CD14-positive monocyte (primary cell): Measurements from ENCODE around the gene REN. TPM values are rescaled to one million over a fixed set of nuclear protein-coding genes. Genes with fewer than 3 reads are reported as not detected.

Source experiments
- DNase-seq, 3 donors: peaks; one replicate each; pipeline ENCODE4 v3.0.0-alpha.2; 2011 to 2022
- H2AFZ ChIP-seq: 2 replicates; pipeline ENCODE4 v1.6.0; 2012; ENCODE audit warnings: mild to moderate bottlenecking, low read depth, low read length, inconsistent platforms; ENCODE audit not compliant: insufficient read depth, poor library complexity, severe bottlenecking
- H3K27ac ChIP-seq, 2 donors: 1 replicate in 1 of 2; 2 replicates in 1 of 2; pipeline ENCODE4 v1.5.1; 2012 to 2013; ENCODE audit warnings: low read length in 2 of 2, control low read depth in 1 of 2, inconsistent platforms in 1 of 2, low read depth in 1 of 2, mild to moderate bottlenecking in 1 of 2
- H3K27me3 ChIP-seq, 2 donors: one replicate each; pipeline versions ENCODE4 v1.6.0 to v1.6.1; 2011 to 2013; ENCODE audit warnings: low read length in 2 of 2; ENCODE audit not compliant: control insufficient read depth in 2 of 2, insufficient read depth in 2 of 2
- H3K36me3 ChIP-seq, 2 donors: replicated peaks in 1 of 2; 1 replicate in 1 of 2; 2 replicates in 1 of 2; pipeline versions ENCODE4 v1.5.1 to v1.6.1; 2012 to 2013; ENCODE audit warnings: low read length in 2 of 2, control low read depth in 1 of 2, inconsistent platforms in 1 of 2, mild to moderate bottlenecking in 1 of 2; ENCODE audit not compliant: insufficient read depth in 2 of 2, control insufficient read depth in 1 of 2
- H3K4me1 ChIP-seq, 2 donors: 1 replicate in 1 of 2; 2 replicates in 1 of 2; pipeline versions ENCODE4 v1.5.1 to v1.6.1; 2012 to 2013; ENCODE audit warnings: low read length in 2 of 2, control low read depth in 1 of 2, inconsistent platforms in 1 of 2, mild to moderate bottlenecking in 1 of 2, moderate library complexity in 1 of 2; ENCODE audit not compliant: insufficient read depth in 2 of 2, control insufficient read depth in 1 of 2
- H3K4me2 ChIP-seq: replicated peaks from 2 replicates; pipeline ENCODE3; 2012; ENCODE audit warnings: low read length, moderate library complexity, mild to moderate bottlenecking; ENCODE audit not compliant: poor library complexity, severe bottlenecking; ENCODE audit errors: extremely low read depth
- H3K4me3 ChIP-seq, 3 experiments: fragments of 200-600 bp in 1 of 3; sonication (generic) in 1 of 3; replicated peaks in 1 of 3; 1 replicate in 2 of 3; 2 replicates in 1 of 3; pipeline ENCODE4 v1.5.1; 2011 to 2013; ENCODE audit warnings: low read length in 3 of 3, mild to moderate bottlenecking in 3 of 3, control low read depth in 2 of 3, low read depth in 2 of 3, inconsistent platforms in 1 of 3, moderate library complexity in 1 of 3
- H3K79me2 ChIP-seq: 2 replicates; pipeline ENCODE4 v1.6.0; 2012; ENCODE audit warnings: mild to moderate bottlenecking, control low read depth, inconsistent platforms, low read length, moderate library complexity; ENCODE audit not compliant: insufficient read depth
- H3K9ac ChIP-seq: 2 replicates; pipeline ENCODE4 v1.6.0; 2017; ENCODE audit warnings: low read length, mild to moderate bottlenecking; ENCODE audit not compliant: insufficient read depth, poor library complexity, severe bottlenecking
- H3K9me3 ChIP-seq, 2 donors: replicated peaks in 1 of 2; 1 replicate in 1 of 2; 2 replicates in 1 of 2; pipeline versions ENCODE4 v1.5.1 to v1.6.1; 2012 to 2013; ENCODE audit warnings: low read length in 2 of 2, control low read depth in 1 of 2; ENCODE audit not compliant: control insufficient read depth in 1 of 2, insufficient read depth in 1 of 2
- H4K20me1 ChIP-seq: 2 replicates; pipeline ENCODE4 v1.6.0; 2012; ENCODE audit warnings: mild to moderate bottlenecking, low read length, control low read depth, moderate library complexity; ENCODE audit not compliant: insufficient read depth
- H3K27ac Mint-ChIP-seq, 7 donors: one replicate each; pipeline ENCODE4 v1.8.0; 2020; ENCODE audit warnings: mild to moderate bottlenecking in 7 of 7, mixed read lengths in 7 of 7, moderate library complexity in 6 of 7, inconsistent platforms in 2 of 7
- H3K27me3 Mint-ChIP-seq, 3 donors: one replicate each; pipeline ENCODE4 v1.8.0; 2021 to 2022; ENCODE audit warnings: low read depth in 3 of 3, mild to moderate bottlenecking in 3 of 3, mixed read lengths in 3 of 3, moderate library complexity in 3 of 3, inconsistent platforms in 1 of 3
- H3K36me3 Mint-ChIP-seq, 2 donors: one replicate each; pipeline ENCODE4 v1.8.0; 2020; ENCODE audit warnings: mixed read lengths in 2 of 2, inconsistent platforms in 1 of 2, mild to moderate bottlenecking in 1 of 2
- H3K4me1 Mint-ChIP-seq: one replicate; pipeline ENCODE4 v1.8.0; 2020; ENCODE audit warnings: mild to moderate bottlenecking, mixed read lengths
- H3K4me3 Mint-ChIP-seq, 2 donors: one replicate each; pipeline ENCODE4 v1.8.0; 2020; ENCODE audit warnings: mild to moderate bottlenecking in 2 of 2, mixed read lengths in 2 of 2, moderate library complexity in 1 of 2
- H3K9me3 Mint-ChIP-seq, 7 donors: one replicate each; pipeline ENCODE4 v1.8.0; 2020 to 2022; ENCODE audit warnings: mixed read lengths in 7 of 7, mild to moderate bottlenecking in 6 of 7, moderate library complexity in 6 of 7, inconsistent platforms in 2 of 7
- WGBS: methylation state at CpG from one replicate; pipeline ENCODE4 v1.1.5; 2013; ENCODE audit warnings: missing lambda C conversion rate; ENCODE audit not compliant: insufficient coverage; 5-methylcytosine and 5-hydroxymethylcytosine counted together
- intact Hi-C, 2 donors: fragments of 100-400 bp; cut with micrococcal nuclease; formaldehyde crosslinking; loops; one replicate each; pipeline versions ENCODE4 v1.15.0 to v1.15.1; 2023
- polyA plus RNA-seq, 3 donors: library from polyadenylated mRNA; depleted of rRNA in 1 of 3; unstranded in 2 of 3; stranded (reverse) in 1 of 3; fragments of 300-500 nt in 2 of 3; fragments of >200 nt in 1 of 3; fragmentation: Illumina TruSeq in 2 of 3; gene quantifications; 1 replicate in 2 of 3; 2 replicates in 1 of 3; pipeline ENCODE4 v1.2.3, GENCODE V29; 2012 to 2021
- TF ChIP-seq, protein P1 (sequence below): fragments of 200-600 bp; IDR thresholded peaks from one replicate; pipeline ENCODE4 v1.8.0; 2022; ENCODE audit warnings: antibody characterized with exemption, mild to moderate bottlenecking

Gene REN
- polyA plus RNA-seq, 3 donors, result not detected

DNA sequence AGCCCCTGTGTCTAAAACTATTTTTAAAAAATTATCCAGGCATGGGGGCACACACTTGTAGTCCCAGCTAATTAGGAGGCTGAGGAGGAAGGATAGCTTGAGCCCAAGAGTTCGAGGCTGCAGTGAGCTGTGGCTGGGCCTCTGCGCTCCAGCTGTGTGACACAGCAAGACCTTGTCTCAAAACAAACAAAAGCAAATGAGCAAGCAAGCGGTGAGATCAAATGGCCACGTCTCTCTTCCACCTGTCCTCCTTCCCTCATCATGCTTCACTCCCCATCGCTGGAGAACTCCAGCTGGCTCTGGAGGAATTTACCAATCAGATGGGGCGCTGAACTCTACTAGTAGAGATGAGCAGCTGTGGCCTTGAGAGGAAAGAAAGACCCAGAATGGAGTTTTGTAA is 14.0 kb upstream of the REN start:
- no peaks in the 10 kb centered on the region for H3K4me1 ChIP-seq
- no peak overlapping the region for H3K27ac ChIP-seq
- no peaks in the 10 kb centered on the region for H4K20me1 ChIP-seq
- TF ChIP-seq, protein P1, sequence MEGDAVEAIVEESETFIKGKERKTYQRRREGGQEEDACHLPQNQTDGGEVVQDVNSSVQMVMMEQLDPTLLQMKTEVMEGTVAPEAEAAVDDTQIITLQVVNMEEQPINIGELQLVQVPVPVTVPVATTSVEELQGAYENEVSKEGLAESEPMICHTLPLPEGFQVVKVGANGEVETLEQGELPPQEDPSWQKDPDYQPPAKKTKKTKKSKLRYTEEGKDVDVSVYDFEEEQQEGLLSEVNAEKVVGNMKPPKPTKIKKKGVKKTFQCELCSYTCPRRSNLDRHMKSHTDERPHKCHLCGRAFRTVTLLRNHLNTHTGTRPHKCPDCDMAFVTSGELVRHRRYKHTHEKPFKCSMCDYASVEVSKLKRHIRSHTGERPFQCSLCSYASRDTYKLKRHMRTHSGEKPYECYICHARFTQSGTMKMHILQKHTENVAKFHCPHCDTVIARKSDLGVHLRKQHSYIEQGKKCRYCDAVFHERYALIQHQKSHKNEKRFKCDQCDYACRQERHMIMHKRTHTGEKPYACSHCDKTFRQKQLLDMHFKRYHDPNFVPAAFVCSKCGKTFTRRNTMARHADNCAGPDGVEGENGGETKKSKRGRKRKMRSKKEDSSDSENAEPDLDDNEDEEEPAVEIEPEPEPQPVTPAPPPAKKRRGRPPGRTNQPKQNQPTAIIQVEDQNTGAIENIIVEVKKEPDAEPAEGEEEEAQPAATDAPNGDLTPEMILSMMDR, result no peak
- intact Hi-C loops, result no loop called here
- Mint-ChIP-seq H3K4me3 (no peak overlapping the region), H3K4me1 (peaks cover 7% of the 10 kb centered on the region), H3K36me3 (no peaks in the 10 kb centered on the region), H3K27ac (no peak overlapping the region), H3K9me3 (peaks cover 0 to 1% (median 0%) of the 10 kb centered on the region in 7 donors), H3K27me3 (peaks cover 0 to 13% (median 6%) of the 10 kb centered on the region in 3 donors)
- no peak overlapping the region for H3K4me3 ChIP-seq
- H2AFZ ChIP-seq, result no peak overlapping the region
- H3K79me2 ChIP-seq, result no peaks in the 10 kb centered on the region
- H3K9ac ChIP-seq, result no peak overlapping the region
- WGBS, result 90% methylated on average over 2 of the region's 6 CpGs
- no peak overlapping the region for H3K4me2 ChIP-seq
- H3K9me3 ChIP-seq, result no peaks in the 10 kb centered on the region
- no peaks in the 10 kb centered on the region for H3K36me3 ChIP-seq
- H3K27me3 ChIP-seq, result no peaks in the 10 kb centered on the region
- no peak for DNase-seq

DNA sequence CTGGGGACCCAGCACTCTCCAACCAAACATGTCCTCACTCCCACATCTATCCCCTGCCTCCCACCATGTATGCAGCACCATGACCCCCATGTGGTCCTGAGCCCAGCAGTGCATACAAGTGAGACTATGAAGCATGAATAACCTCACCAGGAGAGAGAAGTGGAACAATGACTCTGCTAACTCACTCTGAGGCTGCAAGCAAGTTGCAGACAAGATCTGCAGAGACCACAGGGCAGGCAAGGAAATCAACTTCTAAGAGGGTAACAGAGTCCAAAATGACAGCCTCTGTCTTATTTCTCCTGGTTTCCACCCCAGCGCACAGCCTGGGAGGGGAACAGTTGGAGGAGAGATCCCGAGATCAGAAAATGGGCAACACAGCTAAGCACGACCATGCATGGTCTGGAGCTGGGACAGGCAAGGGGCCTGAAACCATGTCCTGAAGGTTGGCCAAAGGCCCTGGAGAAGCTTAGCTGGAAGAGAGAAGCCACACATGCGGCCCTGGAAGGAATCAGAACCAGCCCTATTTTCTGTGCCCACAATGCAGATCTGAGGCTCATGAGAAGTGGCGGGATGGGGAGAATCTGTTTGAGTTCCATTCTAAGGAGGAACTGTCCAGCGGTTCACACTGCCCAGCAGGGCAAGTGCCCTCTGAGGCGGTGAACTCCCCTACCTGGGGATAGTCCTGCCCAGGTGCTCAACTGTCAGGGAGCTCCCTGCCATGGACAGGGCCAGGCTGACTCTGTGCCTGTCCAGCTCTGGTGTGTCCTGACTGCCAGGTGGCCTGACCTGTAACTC is 12.5 kb upstream of the REN start:
- intact Hi-C loops, result no loop called here
- no peak overlapping the region for H2AFZ ChIP-seq
- Mint-ChIP-seq H3K27ac (no peak overlapping the region), H3K4me3 (no peak overlapping the region), H3K4me1 (peaks cover 7% of the 10 kb centered on the region), H3K27me3 (peaks cover 0 to 6% (median 6%) of the 10 kb centered on the region in 3 donors), H3K9me3 (peaks cover 0 to 1% (median 0%) of the 10 kb centered on the region in 7 donors), H3K36me3 (no peaks in the 10 kb centered on the region)
- WGBS, result 66% methylated on average over 7 of the region's 7 CpGs
- H3K9me3 ChIP-seq, result no peaks in the 10 kb centered on the region
- H4K20me1 ChIP-seq, result no peaks in the 10 kb centered on the region
- H3K4me2 ChIP-seq, result no peak overlapping the region
- no peaks in the 10 kb centered on the region for H3K36me3 ChIP-seq
- H3K4me3 ChIP-seq, result no peak overlapping the region
- no peak for DNase-seq
- no peaks in the 10 kb centered on the region for H3K79me2 ChIP-seq
- no peak overlapping the region for H3K9ac ChIP-seq
- TF ChIP-seq, protein P1, result no peak
- no peak overlapping the region for H3K27ac ChIP-seq
- H3K4me1 ChIP-seq, result no peaks in the 10 kb centered on the region
- no peaks in the 10 kb centered on the region for H3K27me3 ChIP-seq
